Measurements from ENCODE around the gene OR10R2.
"Not testable (repeated sequence)": the region's sequence is repeated elsewhere in the genome, so short reads cannot be mapped to it uniquely, and the experiment has no call there.

Gene OR10R2

DNA sequence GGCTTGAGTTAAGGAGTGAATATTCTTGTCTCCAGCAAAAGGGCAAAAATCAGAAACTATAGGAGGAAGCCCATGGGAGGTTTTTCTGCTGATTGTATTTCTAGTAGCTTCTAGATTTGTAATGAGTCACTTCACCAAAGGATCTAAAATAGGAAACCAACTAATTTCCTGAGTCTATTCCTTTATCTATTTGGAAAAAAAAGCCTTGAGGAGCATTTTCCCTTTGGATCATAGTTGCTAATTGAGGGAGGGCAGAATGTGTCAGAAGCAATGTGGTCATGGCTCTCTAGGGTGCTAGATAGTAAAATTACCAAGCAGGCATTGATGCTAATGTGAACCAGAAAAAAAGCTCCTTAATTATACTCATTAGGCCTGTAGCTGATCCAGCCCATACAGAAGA, at the start of gene OR10R2:
Gene OR10R2, plus strand, starts transcription at position 301 of the 400 bp plus-strand sequence. CDS start 106 bp downstream, outside the sequence.
- DNase-seq (ENCODE audit: low read depth in 2 of 2) = no peak

DNA sequence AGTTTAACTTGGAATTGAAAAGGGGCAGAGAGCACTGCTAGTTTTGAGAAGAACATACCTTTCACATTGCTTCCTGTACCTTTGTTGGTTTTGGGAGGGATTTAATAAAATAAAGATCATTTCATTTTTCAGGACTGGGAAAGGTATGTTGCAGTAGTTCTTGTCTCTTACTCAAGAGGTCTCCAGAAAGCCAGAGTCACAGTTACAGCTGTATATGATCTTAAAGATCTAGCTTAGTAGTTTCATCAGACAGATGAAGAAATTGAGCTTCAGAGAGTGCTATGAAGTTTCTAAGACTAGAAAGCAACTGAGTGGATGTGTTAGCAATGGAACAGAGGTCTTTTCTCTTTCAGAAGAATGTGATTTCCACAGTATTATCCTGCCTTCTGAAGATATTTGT, 47.0 kb upstream of the OR10R2 start:
- DNase-seq (ENCODE audit: low read depth in 2 of 2) = no peak

DNA sequence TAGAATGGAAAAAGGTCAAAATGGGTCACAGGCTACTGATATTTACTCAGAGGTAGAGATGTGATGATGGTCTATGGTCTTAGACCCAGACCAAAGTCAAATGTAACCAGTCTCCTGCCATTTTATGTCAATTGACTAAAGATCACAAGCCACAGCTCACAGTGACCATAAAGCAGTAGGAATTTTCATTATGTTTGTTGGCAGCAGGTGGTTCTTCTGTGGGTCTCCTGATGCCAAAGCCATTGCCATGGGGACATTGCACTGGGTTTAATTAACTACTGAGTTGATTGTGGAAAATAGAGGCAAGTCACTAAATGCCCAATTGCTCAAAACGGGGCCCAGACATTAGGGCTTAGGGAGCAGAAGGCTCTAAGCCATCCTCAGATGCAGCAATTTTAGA, 45.9 kb upstream of the OR10R2 start, which contains the start of gene OR10K2:
Gene OR10K2, minus strand, starts transcription at position 101 of the 400 bp plus-strand sequence. CDS start 5,371 bp downstream, outside the sequence.
- no peak for DNase-seq (ENCODE audit: low read depth in 2 of 2)

GRCh38 chr1:158430163-158430562, 41.9 kb upstream of the OR10R2 start:
- not testable (repeated sequence) for DNase-seq (ENCODE audit: low read depth in 2 of 2)

DNA sequence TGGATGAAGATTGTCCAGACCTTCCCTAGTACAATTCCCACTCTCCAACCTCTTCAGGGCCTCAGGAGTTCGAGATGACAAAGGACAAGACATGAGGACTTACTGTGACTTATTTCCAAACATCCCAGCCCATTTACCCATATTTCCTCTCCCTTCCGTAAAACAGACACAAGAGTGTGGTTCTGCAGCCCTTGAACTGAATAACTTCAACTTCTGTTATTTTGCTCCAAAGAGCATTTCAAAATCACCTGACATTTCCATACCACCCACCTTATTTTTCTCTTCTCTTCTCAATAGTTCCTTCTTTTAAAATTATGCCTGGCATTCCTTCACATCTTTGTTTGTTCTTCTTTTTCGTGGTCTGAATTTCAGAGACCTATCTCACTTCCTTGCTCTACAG, 37.3 kb upstream of the OR10R2 start:
- no peak for DNase-seq (ENCODE audit: low read depth in 2 of 2)

DNA sequence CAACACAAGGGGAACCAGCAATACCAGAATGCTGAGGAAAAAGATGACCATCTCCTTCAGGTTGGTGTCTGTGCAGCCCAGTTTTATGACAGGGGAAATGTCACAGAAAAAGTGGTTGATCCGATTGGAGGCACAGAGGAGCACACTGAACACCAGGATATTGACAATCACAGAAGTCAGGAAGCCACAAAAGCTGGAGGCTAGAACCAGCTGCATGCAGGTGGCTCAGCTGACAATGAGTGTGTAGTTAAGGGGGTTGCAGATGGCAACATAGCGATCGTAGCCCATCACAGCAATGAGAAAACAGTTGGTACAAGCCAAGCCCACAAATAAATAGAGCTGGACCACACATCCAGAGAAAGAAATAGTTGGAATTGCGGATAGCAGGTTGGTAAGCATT, 26.6 kb upstream of the OR10R2 start:
- DNase-seq (ENCODE audit: low read depth in 2 of 2) = no peak

- no peak for DNase-seq (ENCODE audit: low read depth in 2 of 2)
Measured at GRCh38 chr1:158454537-158454936, 17.5 kb upstream of the OR10R2 start.

GRCh38 chr1:158457246-158457645, 14.8 kb upstream of the OR10R2 start:
- DNase-seq (ENCODE audit: low read depth in 2 of 2) = no peak

DNA sequence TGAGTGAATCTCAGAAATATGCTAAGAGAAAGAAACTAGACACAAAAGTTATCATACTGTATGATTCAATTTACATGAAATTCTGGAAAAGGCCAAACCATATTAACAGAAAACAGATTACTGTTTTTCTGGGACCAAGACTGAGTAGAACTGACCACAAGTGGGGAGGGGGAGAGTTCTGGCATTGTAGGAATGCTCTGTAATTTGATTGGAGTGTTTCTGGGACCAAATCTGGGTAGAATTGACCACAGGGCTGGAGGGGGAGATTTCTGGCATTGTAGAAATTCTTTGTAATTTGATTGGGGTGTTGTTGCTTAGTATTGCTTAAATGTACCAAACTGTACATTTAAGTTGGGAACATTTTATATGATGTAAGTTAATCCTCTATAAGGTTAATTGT, 13.8 kb upstream of the OR10R2 start:
- no peak for DNase-seq (ENCODE audit: low read depth in 2 of 2)

- DNase-seq (ENCODE audit: low read depth in 2 of 2) = no peak
Measured at GRCh38 chr1:158461534-158461933, 10.5 kb upstream of the OR10R2 start, which contains the start of gene OR10K1. Gene OR10K1, plus strand, starts transcription at chr1:158461834. Its CDS starts 3,728 bp downstream, at chr1:158465562.

DNA sequence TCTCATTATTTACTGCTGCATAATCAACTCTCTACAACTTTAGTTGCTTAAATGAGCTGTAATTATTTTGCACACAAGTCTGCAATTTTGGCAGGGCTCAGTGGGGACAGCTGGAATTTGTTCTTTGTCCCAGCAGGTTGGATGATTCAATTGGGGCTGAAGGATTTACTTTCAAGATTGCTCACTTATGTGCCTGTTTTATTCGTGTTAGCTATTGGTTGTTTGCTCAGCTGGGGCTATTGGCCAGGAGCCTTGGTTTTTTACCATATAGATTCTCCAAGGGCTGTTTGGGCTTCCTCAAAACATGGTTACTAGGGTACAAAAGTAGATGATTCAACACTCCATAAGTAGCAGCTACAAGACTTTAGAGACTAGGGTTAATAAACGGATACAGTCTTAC, 13.4 kb downstream of the OR10R2 start:
- no peak for DNase-seq (ENCODE audit: low read depth in 2 of 2)

DNA sequence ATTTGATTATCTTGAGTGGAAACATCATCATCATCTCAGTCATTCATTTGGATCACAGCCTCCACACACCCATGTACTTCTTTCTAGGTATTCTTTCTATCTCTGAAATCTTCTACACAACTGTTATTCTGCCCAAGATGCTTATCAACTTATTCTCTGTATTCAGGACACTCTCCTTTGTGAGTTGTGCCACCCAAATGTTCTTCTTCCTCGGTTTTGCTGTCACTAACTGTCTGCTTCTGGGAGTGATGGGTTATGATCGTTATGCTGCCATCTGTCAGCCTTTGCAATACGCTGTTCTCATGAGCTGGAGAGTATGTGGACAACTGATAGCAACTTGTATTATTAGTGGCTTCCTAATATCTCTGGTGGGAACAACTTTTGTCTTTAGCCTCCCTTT, 19.3 kb downstream of the OR10R2 start:
- DNase-seq (ENCODE audit: low read depth in 2 of 2) = no peak

DNA sequence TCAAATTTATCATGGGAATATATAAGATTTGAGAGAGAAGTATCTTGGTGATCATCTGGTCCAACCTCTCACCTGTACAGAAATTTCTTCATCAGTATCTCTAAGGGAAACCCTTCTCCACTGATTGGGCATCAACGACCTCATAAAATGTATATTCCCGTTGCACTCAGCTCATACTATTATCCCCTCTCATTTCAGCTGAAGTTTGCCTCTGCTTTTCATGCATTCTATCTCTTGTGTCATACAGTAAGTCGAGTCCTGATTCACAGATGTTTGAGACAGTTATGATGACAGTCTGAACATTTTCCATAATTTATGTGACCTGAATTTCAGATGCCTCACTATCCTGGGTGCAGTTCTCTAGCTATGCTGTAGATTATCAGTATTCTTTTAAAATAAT, 21.0 kb downstream of the OR10R2 start:
- no peak for DNase-seq (ENCODE audit: low read depth in 2 of 2)

GRCh38 chr1:158494796-158495195, 22.8 kb downstream of the OR10R2 start:
- no peak for DNase-seq (ENCODE audit: low read depth in 2 of 2)

DNA sequence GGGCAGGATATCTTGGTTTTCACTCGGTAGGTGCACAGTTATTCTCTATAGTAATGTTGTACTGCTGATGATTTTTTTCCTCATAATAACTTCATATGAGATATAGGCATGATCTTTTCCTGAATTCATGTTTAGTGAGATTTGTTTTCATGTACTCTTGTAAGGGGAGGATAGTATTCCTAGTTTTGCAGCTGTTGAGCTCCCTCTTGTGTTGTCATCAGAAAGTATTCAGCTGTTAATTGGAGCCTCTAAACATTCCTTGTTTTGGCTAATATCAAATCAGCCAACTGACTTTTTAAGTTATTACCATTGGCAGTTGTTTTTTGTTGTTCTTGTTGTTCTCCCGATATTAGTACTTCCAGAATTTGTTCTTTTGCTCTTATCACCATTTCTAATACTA, 24.4 kb downstream of the OR10R2 start:
- no peak for DNase-seq (ENCODE audit: low read depth in 2 of 2)

GRCh38 chr1:158506369-158506987, 34.5 kb downstream of the OR10R2 start:
- peak; percentile 12 to 34 for DNase-seq (ENCODE audit: low read depth in 2 of 2)

- DNase-seq (ENCODE audit: low read depth in 2 of 2) = no peak
Measured at GRCh38 chr1:158507511-158507910, 35.5 kb downstream of the OR10R2 start.

GRCh38 chr1:158509471-158510156, 37.6 kb downstream of the OR10R2 start:
- DNase-seq (ENCODE audit: low read depth in 2 of 2) = no peak

DNA sequence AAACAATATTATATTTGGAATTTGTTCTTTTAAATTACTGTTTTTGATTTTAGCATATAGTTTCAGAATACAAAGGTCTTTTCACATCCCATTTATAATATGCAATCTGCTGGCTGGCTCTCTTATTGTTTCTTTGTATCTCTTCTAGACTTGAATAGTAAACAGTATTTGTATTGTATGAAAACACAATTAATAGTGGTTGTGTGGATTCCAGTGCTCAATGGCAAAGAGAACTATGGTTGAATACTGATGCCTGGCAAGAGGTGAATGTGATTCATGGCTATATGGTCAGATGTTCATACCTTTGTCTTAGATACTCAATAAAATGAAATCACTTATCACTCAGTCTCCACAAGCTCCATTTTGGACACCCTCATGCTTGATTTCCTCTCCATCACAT, 44.9 kb downstream of the OR10R2 start:
- no peak for DNase-seq (ENCODE audit: low read depth in 2 of 2)

DNA sequence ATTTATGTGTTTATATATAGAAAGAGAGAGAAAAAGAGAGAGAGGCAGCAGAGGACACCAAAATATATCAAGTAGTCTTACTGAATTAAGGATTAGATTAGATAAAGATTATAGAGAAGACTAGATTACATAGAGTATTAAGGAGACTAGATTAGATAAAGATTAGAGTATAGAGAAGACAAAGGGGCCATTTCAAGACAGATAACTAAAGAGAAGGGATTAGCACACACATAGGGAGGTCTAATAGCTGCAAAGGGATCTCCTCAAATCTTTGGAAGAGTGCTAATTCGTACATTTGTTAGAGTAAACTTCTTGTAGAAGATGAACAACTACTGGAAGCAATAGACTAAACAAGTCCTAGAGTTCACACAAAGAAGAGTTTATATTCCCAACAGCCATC, 48.0 kb downstream of the OR10R2 start:
- DNase-seq (ENCODE audit: low read depth in 2 of 2) = no peak

DNA sequence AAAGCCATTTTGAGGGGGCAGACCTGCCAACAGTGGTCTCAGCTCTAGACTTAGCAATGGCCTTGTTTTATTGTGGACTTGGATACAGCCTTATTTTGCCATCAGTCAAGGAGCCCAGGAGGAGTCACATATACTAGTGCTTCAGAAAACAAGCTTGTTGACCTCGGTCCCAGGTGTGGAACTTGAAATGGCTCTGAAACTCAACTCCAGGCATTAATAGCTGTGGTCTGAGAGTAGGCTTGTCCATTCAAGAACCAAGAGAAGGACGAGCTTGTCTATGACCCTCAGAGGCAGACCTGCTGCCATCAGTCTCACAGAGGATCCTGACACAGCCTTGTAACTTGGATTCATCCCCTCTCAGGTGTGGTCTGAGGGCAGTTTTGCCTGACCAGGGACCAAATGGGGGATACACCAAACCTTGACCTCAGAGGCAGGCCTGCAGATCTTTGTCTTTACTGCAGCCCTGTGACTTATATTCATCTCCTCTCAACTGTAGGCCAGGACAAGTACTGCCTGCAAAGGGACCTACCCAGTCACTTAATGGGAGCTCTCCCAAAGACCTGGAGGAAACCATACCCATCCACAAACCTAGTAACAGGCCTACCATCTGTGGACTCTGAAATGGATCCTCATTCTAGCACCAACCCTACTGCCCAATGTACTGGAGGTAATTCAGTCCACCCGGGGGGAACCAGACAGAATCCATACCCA, 49.1 kb downstream of the OR10R2 start:
- no peak for DNase-seq (ENCODE audit: low read depth in 2 of 2)

- no peak for DNase-seq (ENCODE audit: low read depth in 2 of 2)
Measured at GRCh38 chr1:158521666-158522058, 49.6 kb downstream of the OR10R2 start.
